NCI-H2029 (cell line): Measurements from ENCODE around the gene FBXL16.
A peak's percentile ranks its signal among the peaks of the same experiment; 100 is the strongest.

ENCODE experiments used
- DNase-seq: peaks from one replicate; lab custom pipeline; 2025; lab: John Stamatoyannopoulos, UW

Gene FBXL16

GRCh38 chr16:734981-735881 lies 29.6 kb upstream of the FBXL16 start:
- DNase-seq = no peak

- no peak for DNase-seq
Observed at GRCh38 chr16:734208-734980, 28.8 kb upstream of the FBXL16 start.

GRCh38 chr16:733382-734207 lies 28.0 kb upstream of the FBXL16 start:
- no peak for DNase-seq

- DNase-seq = no peak
Observed at GRCh38 chr16:732936-733335, 27.3 kb upstream of the FBXL16 start.

- DNase-seq = no peak
Observed at GRCh38 chr16:732332-732731, 26.7 kb upstream of the FBXL16 start.

GRCh38 chr16:730666-731509 lies 25.3 kb upstream of the FBXL16 start:
- DNase-seq = no peak

- no peak for DNase-seq
Observed at GRCh38 chr16:729768-730665, 24.4 kb upstream of the FBXL16 start.

- DNase-seq = no peak
Observed at GRCh38 chr16:728890-729744, 23.5 kb upstream of the FBXL16 start.

- DNase-seq = peak; percentile 40
Observed at GRCh38 chr16:728131-728889, 22.7 kb upstream of the FBXL16 start.

GRCh38 chr16:727291-727977 lies 21.8 kb upstream of the FBXL16 start:
- no peak for DNase-seq

GRCh38 chr16:726438-727290 lies 21.1 kb upstream of the FBXL16 start, which contains the start of the genes CCDC78 and HAGHL:
Gene CCDC78, minus strand, starts transcription at chr16:726443. Its CDS starts 76 bp downstream, at chr16:726367.
Gene HAGHL, plus strand, starts transcription at chr16:727106. Its CDS starts 404 bp downstream, at chr16:727510.
- DNase-seq = no peak

GRCh38 chr16:726188-726437 lies 20.5 kb upstream of the FBXL16 start:
- DNase-seq = no peak

- no peak for DNase-seq
Observed at GRCh38 chr16:725463-726187, 20.0 kb upstream of the FBXL16 start.

GRCh38 chr16:725041-725376 lies 19.4 kb upstream of the FBXL16 start:
- DNase-seq = no peak

- DNase-seq = no peak
Observed at GRCh38 chr16:724188-725040, 18.8 kb upstream of the FBXL16 start.

GRCh38 chr16:723695-724094 lies 18.1 kb upstream of the FBXL16 start:
- no peak for DNase-seq
